Mucosa of descending colon (tissue), 3 donors: ENCODE data around the gene MEOX2. TPM values are rescaled to one million over a fixed set of nuclear protein-coding genes. Genes with fewer than 3 reads are reported as not detected.

Experiments
- ATAC-seq: fragments of 200-7000 bp; cut with Tn5 transposase; one replicate; pipeline ENCODE4 v1.9.1; 2020; ENCODE audit warnings: mild to moderate bottlenecking, moderate library complexity
- DNase-seq, 3 donors: peaks; one replicate each; pipeline ENCODE4 v3.0.0-alpha.2; 2020
- H3K36me3 ChIP-seq: fragments of 200-600 bp; one replicate; pipeline ENCODE4 v1.8.0; 2021; ENCODE audit warnings: low read depth, mild to moderate bottlenecking
- H3K4me1 ChIP-seq: fragments of 200-600 bp; one replicate; pipeline ENCODE4 v1.8.0; 2021; ENCODE audit warnings: low read depth, mild to moderate bottlenecking
- H3K4me3 ChIP-seq: fragments of 200-600 bp; one replicate; pipeline ENCODE4 v1.8.0; 2021; ENCODE audit warnings: mild to moderate bottlenecking
- H3K9me3 ChIP-seq: fragments of 200-600 bp; one replicate; pipeline ENCODE4 v1.8.0; 2021; ENCODE audit warnings: mild to moderate bottlenecking
- intact Hi-C, 2 donors: fragments of 100-400 bp; cut with DNase I in 1 of 2; cut with micrococcal nuclease in 1 of 2; formaldehyde crosslinking; loops; one replicate each; pipeline versions ENCODE4 v1.11.0 to v1.11.1; 2022; cut with DNase I, micrococcal nuclease
- total RNA-seq, 3 donors: library from RNA; stranded (reverse); fragmentation: NEBNext Ultra II Directional in 2 of 3; extraction: Animal tissue kit (Norgen Biotek cat#: 25700) in 2 of 3; gene quantifications; one replicate each; pipeline versions ENCODE4 v1.2.1 to v1.2.4, GENCODE V29; 2021 to 2023
- TF ChIP-seq, protein P1 (sequence below): fragments of 200-600 bp; IDR thresholded peaks from one replicate; pipeline ENCODE4 v1.8.0; 2022; ENCODE audit warnings: antibody characterized with exemption, mild to moderate bottlenecking
- donor health status: DM: no; HTN: no; CAD: no; lungs with moderate emphysema.
- donor health status: DM: no; HTN: no; CAD: no.
- donor health status: DM: no; HTN: yes; CAD: no.

The MEOX2 gene
- total RNA-seq, 3 donors from 2014 or later = 0.52 to 3.8 (median 1.3) TPM

DNA sequence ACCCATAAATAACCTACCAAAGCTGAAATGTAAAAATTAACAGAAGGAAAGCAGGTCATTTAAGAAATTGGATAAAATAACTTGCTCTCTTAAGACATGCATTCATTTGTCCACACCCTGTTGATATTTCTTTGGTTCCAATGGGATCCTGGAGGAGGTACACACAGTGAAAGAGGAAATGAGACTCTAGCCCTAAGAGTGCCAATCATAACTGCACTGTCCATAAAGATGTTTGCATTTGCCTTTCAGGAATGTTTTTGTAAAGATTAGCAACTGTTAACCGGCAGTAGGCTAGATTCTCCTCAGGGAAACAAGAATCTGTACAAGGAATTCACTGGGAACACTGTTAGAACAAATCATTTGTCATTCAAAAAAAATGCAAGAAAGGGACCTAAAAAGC is 61.0 kb downstream of the MEOX2 start:
- DNase-seq (no peak), ATAC-seq (peak; percentile 37)
- intact Hi-C loops = no loop called here
- Histone ChIP-seq H3K4me1 (no peaks in the 10 kb centered on the region), H3K36me3 (no peaks in the 10 kb centered on the region), H3K9me3 (no peaks in the 10 kb centered on the region), H3K4me3 (no peak overlapping the region)
- TF ChIP-seq, protein P1, sequence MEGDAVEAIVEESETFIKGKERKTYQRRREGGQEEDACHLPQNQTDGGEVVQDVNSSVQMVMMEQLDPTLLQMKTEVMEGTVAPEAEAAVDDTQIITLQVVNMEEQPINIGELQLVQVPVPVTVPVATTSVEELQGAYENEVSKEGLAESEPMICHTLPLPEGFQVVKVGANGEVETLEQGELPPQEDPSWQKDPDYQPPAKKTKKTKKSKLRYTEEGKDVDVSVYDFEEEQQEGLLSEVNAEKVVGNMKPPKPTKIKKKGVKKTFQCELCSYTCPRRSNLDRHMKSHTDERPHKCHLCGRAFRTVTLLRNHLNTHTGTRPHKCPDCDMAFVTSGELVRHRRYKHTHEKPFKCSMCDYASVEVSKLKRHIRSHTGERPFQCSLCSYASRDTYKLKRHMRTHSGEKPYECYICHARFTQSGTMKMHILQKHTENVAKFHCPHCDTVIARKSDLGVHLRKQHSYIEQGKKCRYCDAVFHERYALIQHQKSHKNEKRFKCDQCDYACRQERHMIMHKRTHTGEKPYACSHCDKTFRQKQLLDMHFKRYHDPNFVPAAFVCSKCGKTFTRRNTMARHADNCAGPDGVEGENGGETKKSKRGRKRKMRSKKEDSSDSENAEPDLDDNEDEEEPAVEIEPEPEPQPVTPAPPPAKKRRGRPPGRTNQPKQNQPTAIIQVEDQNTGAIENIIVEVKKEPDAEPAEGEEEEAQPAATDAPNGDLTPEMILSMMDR = no peak

DNA sequence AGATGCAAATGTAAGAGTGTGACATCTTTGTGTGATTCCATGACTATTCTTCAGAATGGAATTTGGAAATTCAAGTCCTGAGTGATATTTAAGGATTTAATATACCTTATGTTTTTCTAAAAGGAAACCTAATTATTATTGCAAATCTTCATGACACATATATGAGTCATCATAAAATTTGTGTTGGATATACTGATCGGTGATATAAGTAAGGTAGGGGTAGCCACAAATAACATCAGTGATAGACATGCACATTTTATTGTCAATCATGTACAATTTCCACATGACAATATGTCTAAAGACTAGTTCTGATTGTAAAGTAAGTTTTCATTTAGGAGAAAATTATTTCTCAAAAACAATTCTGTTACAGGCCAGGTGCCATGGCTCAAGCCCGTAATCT is 65.0 kb downstream of the MEOX2 start:
- Histone ChIP-seq H3K4me3 (no peak overlapping the region), H3K36me3 (no peaks in the 10 kb centered on the region), H3K9me3 (no peaks in the 10 kb centered on the region), H3K4me1 (no peaks in the 10 kb centered on the region)
- no peak for ATAC-seq
- no peak for DNase-seq
- TF ChIP-seq, protein P1 = no peak
- intact Hi-C loops = no loop called here

DNA sequence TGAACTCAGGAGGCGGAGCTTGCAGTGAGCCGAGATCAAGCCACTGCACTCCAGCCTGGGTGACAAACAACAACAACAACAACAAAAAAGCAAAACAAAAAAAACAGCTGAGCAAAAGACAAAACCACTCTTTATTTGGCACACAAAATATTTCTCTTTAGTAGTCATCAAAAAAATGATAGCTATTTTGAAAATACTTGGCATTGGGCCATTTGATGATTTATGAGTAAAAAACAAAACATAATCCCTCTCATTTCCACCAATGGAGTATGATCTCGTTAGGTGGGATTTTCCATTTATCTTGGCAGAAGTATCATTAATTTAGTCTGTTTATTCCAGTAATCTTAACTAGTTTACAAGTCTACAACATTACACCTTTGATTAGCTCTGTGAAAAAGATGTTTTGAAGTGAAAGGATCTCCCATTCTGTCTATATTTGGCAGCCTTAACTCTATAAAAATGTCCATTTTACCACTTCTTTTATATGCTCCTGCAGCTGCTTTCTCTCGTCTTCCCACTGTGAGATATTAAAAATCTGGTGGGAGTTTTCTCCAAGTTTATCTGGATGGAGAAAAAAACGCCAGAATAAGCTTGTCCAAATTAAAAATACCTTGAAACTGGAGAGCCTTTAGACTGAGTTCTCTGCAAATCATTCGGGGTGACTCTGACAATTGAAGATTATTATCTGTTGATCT is 65.8 kb downstream of the MEOX2 start:
- DNase-seq (no peak), ATAC-seq (no peak)
- intact Hi-C loops = no loop called here
- H3K4me1 ChIP-seq = no peaks in the 10 kb centered on the region
- TF ChIP-seq, protein P1 = no peak
- no peaks in the 10 kb centered on the region for H3K9me3 ChIP-seq
- no peaks in the 10 kb centered on the region for H3K36me3 ChIP-seq
- H3K4me3 ChIP-seq = no peak overlapping the region

DNA sequence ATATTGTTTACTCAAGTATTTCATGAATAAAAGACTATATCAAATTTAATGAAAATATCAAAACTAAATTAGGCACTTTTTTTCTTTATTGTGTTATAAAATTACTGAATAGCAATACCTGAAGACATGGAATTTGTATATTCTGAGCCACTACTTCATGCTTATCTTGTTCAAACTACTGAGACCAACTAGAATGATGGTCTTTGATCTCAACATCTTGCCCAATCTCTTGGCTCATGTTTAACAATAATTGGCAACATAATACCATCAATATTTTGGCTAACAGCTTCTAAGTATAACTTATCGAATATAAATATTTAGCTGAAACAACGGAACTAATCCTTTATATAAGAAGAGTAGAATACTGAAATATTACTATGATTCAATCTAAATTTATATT is 68.2 kb downstream of the MEOX2 start:
- intact Hi-C loops = no loop called here
- Histone ChIP-seq H3K36me3 (no peaks in the 10 kb centered on the region), H3K9me3 (no peaks in the 10 kb centered on the region), H3K4me3 (no peak overlapping the region), H3K4me1 (no peaks in the 10 kb centered on the region)
- TF ChIP-seq, protein P1 = no peak
- no peak for ATAC-seq
- DNase-seq = no peak

DNA sequence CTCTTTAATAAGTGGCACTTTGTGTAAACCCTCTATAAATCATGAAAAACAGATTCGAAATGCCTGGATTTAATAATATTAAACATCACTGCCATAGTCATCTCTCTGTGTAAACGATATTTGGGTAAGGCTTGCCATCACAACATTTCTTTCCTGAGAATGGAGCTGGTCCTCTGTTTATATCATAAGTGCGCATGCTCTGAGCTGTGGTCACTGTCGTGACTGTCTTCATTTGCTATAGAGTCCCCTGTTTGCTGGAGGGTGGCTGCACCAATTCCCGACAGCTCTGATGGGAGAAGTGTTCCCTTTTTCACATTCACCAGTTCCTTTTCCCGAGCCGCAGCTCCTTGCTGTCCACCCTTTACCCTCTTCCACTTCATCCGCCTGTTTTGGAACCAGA is 74.3 kb downstream of the MEOX2 start:
- Histone ChIP-seq H3K9me3 (no peaks in the 10 kb centered on the region), H3K4me3 (no peak overlapping the region), H3K36me3 (no peaks in the 10 kb centered on the region), H3K4me1 (no peaks in the 10 kb centered on the region)
- no peak for ATAC-seq
- TF ChIP-seq, protein P1 = no peak
- no peak for DNase-seq
- intact Hi-C loops = no loop called here

DNA sequence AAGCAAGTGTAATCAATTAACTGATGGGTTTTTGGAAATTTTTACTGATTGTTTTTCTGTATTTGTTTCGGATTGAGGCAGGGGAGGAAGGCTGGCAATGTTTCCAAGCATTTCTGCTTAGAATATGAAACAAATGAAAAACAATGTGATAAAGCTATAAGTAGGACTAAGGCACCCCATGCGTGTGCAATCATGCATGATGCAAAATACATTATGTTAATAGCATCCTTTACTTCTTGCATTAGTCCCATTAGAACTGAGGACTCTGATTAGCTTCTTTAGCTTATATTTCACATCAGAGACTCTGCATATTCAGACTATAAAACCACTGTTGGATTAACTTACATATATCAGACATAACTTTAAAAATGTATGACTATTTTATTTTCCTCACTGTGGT is 76.0 kb downstream of the MEOX2 start:
- no peaks in the 10 kb centered on the region for H3K36me3 ChIP-seq
- no peaks in the 10 kb centered on the region for H3K4me1 ChIP-seq
- DNase-seq (no peak), ATAC-seq (no peak)
- H3K4me3 ChIP-seq = no peak overlapping the region
- H3K9me3 ChIP-seq = no peaks in the 10 kb centered on the region
- intact Hi-C loops = no loop called here
- TF ChIP-seq, protein P1 = no peak
